A549 (cell line): ENCODE results near the gene POLE2. TPM values are rescaled to one million over a fixed set of nuclear protein-coding genes. Genes with fewer than 3 reads are reported as not detected.

Experiments
- ATAC-seq, 2 experiments: fragments of 200-7000 bp in 1 of 2; fragments of >200 bp in 1 of 2; cut with Nextera tagmentation in 1 of 2; cut with Tn5 transposase in 1 of 2; 3 replicates each; pipeline versions ENCODE4 v1.8.0 to v1.9.1; 2018 to 2020; ENCODE audit warnings: mild to moderate bottlenecking in 1 of 2, moderate library complexity in 1 of 2
- CTCF ChIA-PET: fragments of 300-600 bp; sonication (Branson Sonifier 250); formaldehyde crosslinking; extraction: SDS; loops from one replicate; lab custom pipeline; 2021; ENCODE audit warnings: antibody characterized with exemption, inconsistent platforms; lab: Yijun Ruan, JAX
- POLR2A ChIA-PET: fragments of 350-600 bp; formaldehyde crosslinking; extraction: SDS; loops from one replicate; lab custom pipeline; 2021; ENCODE audit warnings: antibody characterized with exemption, inconsistent platforms; lab: Yijun Ruan, JAX
- DNase-seq, 2 experiments: peaks; one replicate each; pipeline versions ENCODE4 v3.0.0 to v3.0.0-alpha.2; 2011 to 2016; ENCODE audit warnings: low read depth in 1 of 2, low spot score in 1 of 2
- FAIRE-seq: peaks from 2 replicates; lab custom pipeline; 2011; peaks lifted over from hg19 to GRCh38; lab: Jason Lieb, UNC
- H3K27ac ChIP-seq, 2 experiments: fragments of >200 bp; sonication (Bioruptor Twin); formaldehyde crosslinking; 3 replicates each; pipeline ENCODE4 v1.5.1; 2016 to 2017
- H3K4me1 ChIP-seq: fragments of >200 bp; sonication (Bioruptor Twin); formaldehyde crosslinking; 3 replicates; pipeline ENCODE4 v1.6.1; 2016
- H3K4me2 ChIP-seq: fragments of >200 bp; sonication (Bioruptor Twin); formaldehyde crosslinking; 3 replicates; pipeline ENCODE4 v1.6.1; 2016
- H3K4me3 ChIP-seq: fragments of >200 bp; sonication (Bioruptor Twin); formaldehyde crosslinking; 3 replicates; pipeline ENCODE4 v1.5.1; 2016
- H3K9me3 ChIP-seq: fragments of >200 bp; sonication (Bioruptor Twin); formaldehyde crosslinking; 3 replicates; pipeline ENCODE4 v1.6.1; 2016
- CBX2 ChIP-seq: fragments of 200-600 bp; sonication (generic); IDR thresholded peaks from 2 replicates; pipeline ENCODE4 v1.6.1; 2016; ENCODE audit warnings: low read depth, mild to moderate bottlenecking, borderline replicate concordance
- CBX8 ChIP-seq: fragments of 200-600 bp; sonication (generic); IDR thresholded peaks from 2 replicates; pipeline ENCODE4 v1.6.1; 2016
- CEBPB ChIP-seq, 2 experiments: fragments of >200 bp in 1 of 2; sonication (Bioruptor Twin) in 1 of 2; formaldehyde crosslinking in 1 of 2; IDR thresholded peaks; 2 replicates each; pipeline ENCODE4 v1.6.1; 2012 to 2016
- CHD2 ChIP-seq: fragments of 150-350 bp; IDR thresholded peaks from 2 replicates; pipeline ENCODE4 v1.6.1; 2014; ENCODE audit warnings: low read length; ENCODE audit not compliant: partially characterized antibody
- CHD4 ChIP-seq: fragments of 200-600 bp; sonication (generic); IDR thresholded peaks from 2 replicates; pipeline ENCODE4 v1.6.1; 2016; ENCODE audit warnings: antibody characterized with exemption, mild to moderate bottlenecking, borderline replicate concordance
- EHMT2 ChIP-seq: fragments of 200-600 bp; sonication (generic); IDR thresholded peaks from 2 replicates; pipeline ENCODE4 v1.6.1; 2016; ENCODE audit warnings: antibody characterized with exemption, low read depth, mild to moderate bottlenecking, moderate library complexity
- ESRRA ChIP-seq: fragments of 150-350 bp; IDR thresholded peaks from 2 replicates; pipeline ENCODE4 v1.6.1; 2014; ENCODE audit warnings: mild to moderate bottlenecking, low read length, borderline replicate concordance
- FOSB ChIP-seq: fragments of 250-450 bp; sonication (Bioruptor Pico); IDR thresholded peaks from 2 replicates; pipeline ENCODE4 v1.5.0; 2020; ENCODE audit warnings: mild to moderate bottlenecking, moderate library complexity
- FOXS1 ChIP-seq: fragments of 250-450 bp; sonication (Bioruptor Pico); IDR thresholded peaks from 2 replicates; pipeline ENCODE4 v1.5.0; 2020; ENCODE audit warnings: mild to moderate bottlenecking, moderate library complexity
- GATA3 ChIP-seq: IDR thresholded peaks from 2 replicates; pipeline ENCODE4 v1.6.1; 2012; ENCODE audit warnings: borderline replicate concordance
- HDAC2 ChIP-seq: fragments of 200-600 bp; sonication (generic); IDR thresholded peaks from 2 replicates; pipeline ENCODE4 v1.6.1; 2016
- HOXB13 ChIP-seq: fragments of 250-450 bp; sonication (Bioruptor Pico); IDR thresholded peaks from 2 replicates; pipeline ENCODE4 v1.5.0; 2020; ENCODE audit warnings: low read depth, mild to moderate bottlenecking, moderate library complexity
- JUN ChIP-seq, 2 experiments: fragments of >200 bp; sonication (Bioruptor Twin); formaldehyde crosslinking; IDR thresholded peaks; 2 replicates in 1 of 2; 3 replicates in 1 of 2; pipeline ENCODE4 v1.6.1; 2016 to 2017
- JUNB ChIP-seq: fragments of >200 bp; sonication (Bioruptor Twin); formaldehyde crosslinking; IDR thresholded peaks from 2 replicates; pipeline ENCODE4 v1.6.1; 2016
- KDM1A ChIP-seq: fragments of 200-600 bp; sonication (generic); IDR thresholded peaks from 2 replicates; pipeline ENCODE4 v1.6.1; 2016; ENCODE audit warnings: low read depth, mild to moderate bottlenecking
- MAZ ChIP-seq: fragments of 150-350 bp; IDR thresholded peaks from 2 replicates; pipeline ENCODE4 v1.6.1; 2014; ENCODE audit warnings: antibody characterized with exemption, low read depth, low read length, borderline replicate concordance
- PHF8 ChIP-seq: fragments of 200-600 bp; sonication (generic); IDR thresholded peaks from 2 replicates; pipeline ENCODE4 v1.6.1; 2016; ENCODE audit warnings: low read depth, mild to moderate bottlenecking, antibody characterized with exemption, moderate library complexity, borderline replicate concordance
- POLR2A ChIP-seq: IDR thresholded peaks from 2 replicates; pipeline ENCODE4 v1.6.1; 2012; ENCODE audit warnings: mild to moderate bottlenecking, low read length
- RFX5 ChIP-seq: fragments of 450-650 bp; IDR thresholded peaks from 2 replicates; pipeline ENCODE4 v1.7.1; 2014; ENCODE audit warnings: antibody characterized with exemption, mild to moderate bottlenecking, moderate library complexity
- SREBF2 ChIP-seq: fragments of 450-650 bp; IDR thresholded peaks from 2 replicates; pipeline ENCODE4 v1.6.1; 2014; ENCODE audit warnings: mild to moderate bottlenecking, moderate library complexity
- ZFP36 ChIP-seq: fragments of 450-650 bp; IDR thresholded peaks from 2 replicates; pipeline ENCODE4 v1.6.1; 2014; ENCODE audit warnings: borderline replicate concordance; ENCODE audit not compliant: partially characterized antibody
- WGBS: methylation state at CpG from one replicate; pipeline ENCODE4 v1.1.6; 2017; ENCODE audit errors: missing lambda C conversion rate; 5-methylcytosine and 5-hydroxymethylcytosine counted together
- polyA plus RNA-seq, 4 experiments: library from polyadenylated mRNA; depleted of rRNA in 3 of 4; stranded (reverse); fragments of >200 nt; fragmentation: RNase III in 1 of 4; extraction: RNeasy Plus Mini Kit Qiagen cat#74134 plus additional on column Dnase treatment in 1 of 4; gene quantifications; 2 replicates in 3 of 4; 3 replicates in 1 of 4; pipeline ENCODE4 v1.2.3, GENCODE V29; 2011 to 2017
- TF ChIP-seq, protein P1 (sequence below): fragments of 250-450 bp; sonication (Bioruptor Pico); IDR thresholded peaks from 2 replicates; pipeline ENCODE4 v1.5.0; 2021; ENCODE audit warnings: mild to moderate bottlenecking, moderate library complexity, borderline replicate concordance
- TF ChIP-seq, protein P2 (sequence below): fragments of >200 bp; sonication (Bioruptor Twin); formaldehyde crosslinking; IDR thresholded peaks from 3 replicates; pipeline ENCODE4 v1.6.1; 2016
- TF ChIP-seq, protein P3 (sequence below): IDR thresholded peaks from 2 replicates; pipeline ENCODE4 v1.6.1; 2012; ENCODE audit warnings: low read depth, borderline replicate concordance
- TF ChIP-seq, protein P4 (sequence below): IDR thresholded peaks from 2 replicates; pipeline ENCODE4 v1.6.1; 2012
- TF ChIP-seq, protein P5 (sequence below): fragments of >200 bp; sonication (Bioruptor Twin); formaldehyde crosslinking; IDR thresholded peaks from 2 replicates; pipeline ENCODE4 v1.6.1; 2016
- TF ChIP-seq, protein P6 (sequence below): IDR thresholded peaks from 2 replicates; pipeline ENCODE4 v1.6.1; 2012
- TF ChIP-seq, protein P7 (sequence below): fragments of 150-350 bp; IDR thresholded peaks from 2 replicates; pipeline ENCODE4 v1.6.1; 2014; ENCODE audit warnings: low read depth, mild to moderate bottlenecking, low read length

Gene POLE2
- polyA plus RNA-seq, 2 of the 4 experiments (the other 2 are of a cell fraction), result 20.2 to 28.1 TPM

DNA sequence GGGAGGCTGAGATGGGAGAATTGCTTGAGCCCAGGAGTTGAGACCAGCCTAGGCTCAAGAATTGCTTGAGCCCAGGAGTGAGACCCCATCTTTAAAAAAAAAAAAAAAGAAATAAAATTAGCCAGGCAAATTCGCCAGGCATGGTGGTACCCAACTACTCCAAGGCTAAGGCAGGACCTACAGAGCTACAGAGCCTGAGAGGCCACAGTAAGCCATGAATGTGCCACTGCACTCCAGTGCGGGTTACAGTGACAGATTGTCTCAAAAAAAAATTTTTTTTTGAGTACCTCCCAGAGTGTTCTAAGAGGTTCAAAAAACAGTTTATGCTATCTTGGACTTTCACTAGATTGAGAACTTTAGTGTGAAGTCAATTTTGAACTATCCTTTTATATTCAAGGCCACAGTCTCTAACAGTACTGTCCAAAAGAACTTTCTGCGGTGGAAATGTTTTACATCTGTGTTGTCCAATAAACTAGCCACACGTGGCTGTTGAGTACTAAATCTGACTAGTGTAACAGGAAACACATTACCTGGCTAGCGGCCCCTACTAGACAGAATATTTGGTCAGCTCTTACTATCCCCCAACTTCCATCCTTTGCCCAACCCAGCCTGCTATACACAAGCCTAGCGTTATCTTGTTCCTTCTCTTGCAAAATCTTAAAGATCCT, 70.0 kb downstream of the POLE2 start:
- Histone ChIP-seq H3K9me3 (no peaks in the 10 kb centered on the region), H3K27ac (0 out of 6 replicates have a peak overlapping the region, but pooled peaks of 1 of the 2 experiments have one; percentile 11), H3K4me1 (peaks cover 34% of the 10 kb centered on the region), H3K4me2 (peak overlapping the region; percentile 81; the same call in 2 of the 3 replicates), H3K4me3 (no peak overlapping the region)
- ChIA-PET POLR2A (interaction anchor here (1.6 kb wide), 1 partner anchor 16 kb away, joined by 6 read pairs; no protein-coding TSS in a partner anchor), CTCF (interaction anchor here (1.0 to 1.4 kb wide), 3 partner anchors 14 to 31 kb away, joined by 3 to 4 read pairs (median 3); no protein-coding TSS in a partner anchor)
- WGBS, result 96% methylated on average over 6 of the region's 6 CpGs
- DNase-seq (no peak), ATAC-seq (no peak), FAIRE-seq (no peak)
- TF ChIP-seq, protein P1, sequence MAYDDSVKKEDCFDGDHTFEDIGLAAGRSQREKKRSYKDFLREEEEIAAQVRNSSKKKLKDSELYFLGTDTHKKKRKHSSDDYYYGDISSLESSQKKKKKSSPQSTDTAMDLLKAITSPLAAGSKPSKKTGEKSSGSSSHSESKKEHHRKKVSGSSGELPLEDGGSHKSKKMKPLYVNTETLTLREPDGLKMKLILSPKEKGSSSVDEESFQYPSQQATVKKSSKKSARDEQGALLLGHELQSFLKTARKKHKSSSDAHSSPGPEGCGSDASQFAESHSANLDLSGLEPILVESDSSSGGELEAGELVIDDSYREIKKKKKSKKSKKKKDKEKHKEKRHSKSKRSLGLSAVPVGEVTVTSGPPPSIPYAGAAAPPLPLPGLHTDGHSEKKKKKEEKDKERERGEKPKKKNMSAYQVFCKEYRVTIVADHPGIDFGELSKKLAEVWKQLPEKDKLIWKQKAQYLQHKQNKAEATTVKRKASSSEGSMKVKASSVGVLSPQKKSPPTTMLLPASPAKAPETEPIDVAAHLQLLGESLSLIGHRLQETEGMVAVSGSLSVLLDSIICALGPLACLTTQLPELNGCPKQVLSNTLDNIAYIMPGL, result no peak
- TF ChIP-seq ZFP36 (no peak), CEBPB (IDR thresholded peaks at IDR 0.05) (no peak), EHMT2 (no peak), FOXS1 (CRISPR knock-in tag) (no peak), SREBF2 (no peak), CHD4 (no peak), KDM1A (no peak), CBX2 (no peak), POLR2A (no peak), FOSB (no peak), GATA3 (no peak), CHD2 (no peak), JUN (IDR thresholded peaks at IDR 0.05) (no peak)
- TF ChIP-seq, protein P2, sequence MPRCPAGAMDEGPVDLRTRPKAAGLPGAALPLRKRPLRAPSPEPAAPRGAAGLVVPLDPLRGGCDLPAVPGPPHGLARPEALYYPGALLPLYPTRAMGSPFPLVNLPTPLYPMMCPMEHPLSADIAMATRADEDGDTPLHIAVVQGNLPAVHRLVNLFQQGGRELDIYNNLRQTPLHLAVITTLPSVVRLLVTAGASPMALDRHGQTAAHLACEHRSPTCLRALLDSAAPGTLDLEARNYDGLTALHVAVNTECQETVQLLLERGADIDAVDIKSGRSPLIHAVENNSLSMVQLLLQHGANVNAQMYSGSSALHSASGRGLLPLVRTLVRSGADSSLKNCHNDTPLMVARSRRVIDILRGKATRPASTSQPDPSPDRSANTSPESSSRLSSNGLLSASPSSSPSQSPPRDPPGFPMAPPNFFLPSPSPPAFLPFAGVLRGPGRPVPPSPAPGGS, result no peak
- TF ChIP-seq, protein P3, sequence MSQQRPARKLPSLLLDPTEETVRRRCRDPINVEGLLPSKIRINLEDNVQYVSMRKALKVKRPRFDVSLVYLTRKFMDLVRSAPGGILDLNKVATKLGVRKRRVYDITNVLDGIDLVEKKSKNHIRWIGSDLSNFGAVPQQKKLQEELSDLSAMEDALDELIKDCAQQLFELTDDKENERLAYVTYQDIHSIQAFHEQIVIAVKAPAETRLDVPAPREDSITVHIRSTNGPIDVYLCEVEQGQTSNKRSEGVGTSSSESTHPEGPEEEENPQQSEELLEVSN, result no peak
- TF ChIP-seq, protein P4, sequence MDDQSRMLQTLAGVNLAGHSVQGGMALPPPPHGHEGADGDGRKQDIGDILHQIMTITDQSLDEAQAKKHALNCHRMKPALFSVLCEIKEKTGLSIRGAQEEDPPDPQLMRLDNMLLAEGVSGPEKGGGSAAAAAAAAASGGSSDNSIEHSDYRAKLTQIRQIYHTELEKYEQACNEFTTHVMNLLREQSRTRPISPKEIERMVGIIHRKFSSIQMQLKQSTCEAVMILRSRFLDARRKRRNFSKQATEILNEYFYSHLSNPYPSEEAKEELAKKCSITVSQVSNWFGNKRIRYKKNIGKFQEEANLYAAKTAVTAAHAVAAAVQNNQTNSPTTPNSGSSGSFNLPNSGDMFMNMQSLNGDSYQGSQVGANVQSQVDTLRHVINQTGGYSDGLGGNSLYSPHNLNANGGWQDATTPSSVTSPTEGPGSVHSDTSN, result no peak
- TF ChIP-seq, protein P5, sequence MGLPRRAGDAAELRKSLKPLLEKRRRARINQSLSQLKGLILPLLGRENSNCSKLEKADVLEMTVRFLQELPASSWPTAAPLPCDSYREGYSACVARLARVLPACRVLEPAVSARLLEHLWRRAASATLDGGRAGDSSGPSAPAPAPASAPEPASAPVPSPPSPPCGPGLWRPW, result no peak
- TF ChIP-seq, all 56 proteins: peak for 0

DNA sequence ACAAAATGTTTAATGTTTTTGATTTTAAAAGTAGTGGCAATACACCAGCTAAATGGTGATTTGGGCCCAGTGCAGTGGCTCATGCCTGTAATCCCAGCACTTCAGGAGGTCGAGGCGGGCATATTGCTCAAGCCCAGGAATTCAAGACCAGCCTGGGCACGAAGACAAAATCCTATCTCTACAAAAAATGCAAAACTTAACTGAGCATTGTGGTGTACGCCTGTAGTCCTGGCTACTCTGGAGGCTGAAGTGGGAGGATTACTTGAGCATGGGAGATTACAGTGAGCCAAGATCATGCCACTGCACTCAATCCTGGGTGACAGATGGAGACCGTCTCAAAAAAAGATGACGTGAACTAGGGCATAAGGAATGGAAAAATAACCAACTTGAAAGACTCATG, 72.2 kb downstream of the POLE2 start:
- POLR2A ChIA-PET, result no interaction called here
- WGBS, result 89% methylated on average over 6 of the region's 6 CpGs
- ATAC-seq, result no peak
- FAIRE-seq, result no peak
- H3K4me3 ChIP-seq, result no peak overlapping the region
- H3K9me3 ChIP-seq, result no peaks in the 10 kb centered on the region
- H3K27ac ChIP-seq, result no peak overlapping the region
- CTCF ChIA-PET, result interaction anchor here (1.5 kb wide), 2 partner anchors 10 to 19 kb away, joined by 4 to 7 read pairs; partner anchors contain the start of gene DNAAF2
- DNase-seq, result no peak
- H3K4me1 ChIP-seq, result peaks cover 28% of the 10 kb centered on the region
- no peak overlapping the region for H3K4me2 ChIP-seq
- TF ChIP-seq, protein P5, result no peak
- TF ChIP-seq PHF8, result no peak
- no peak for TF ChIP-seq CHD2
- no peak for TF ChIP-seq CBX8
- no peak for TF ChIP-seq JUNB
- no peak for TF ChIP-seq GATA3
- no peak for TF ChIP-seq ESRRA
- TF ChIP-seq, protein P6, sequence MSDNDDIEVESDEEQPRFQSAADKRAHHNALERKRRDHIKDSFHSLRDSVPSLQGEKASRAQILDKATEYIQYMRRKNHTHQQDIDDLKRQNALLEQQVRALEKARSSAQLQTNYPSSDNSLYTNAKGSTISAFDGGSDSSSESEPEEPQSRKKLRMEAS, result no peak
- TF ChIP-seq JUN (IDR thresholded peaks at IDR 0.05), result no peak
- no peak for TF ChIP-seq HOXB13 (CRISPR knock-in tag)
- TF ChIP-seq, protein P7, sequence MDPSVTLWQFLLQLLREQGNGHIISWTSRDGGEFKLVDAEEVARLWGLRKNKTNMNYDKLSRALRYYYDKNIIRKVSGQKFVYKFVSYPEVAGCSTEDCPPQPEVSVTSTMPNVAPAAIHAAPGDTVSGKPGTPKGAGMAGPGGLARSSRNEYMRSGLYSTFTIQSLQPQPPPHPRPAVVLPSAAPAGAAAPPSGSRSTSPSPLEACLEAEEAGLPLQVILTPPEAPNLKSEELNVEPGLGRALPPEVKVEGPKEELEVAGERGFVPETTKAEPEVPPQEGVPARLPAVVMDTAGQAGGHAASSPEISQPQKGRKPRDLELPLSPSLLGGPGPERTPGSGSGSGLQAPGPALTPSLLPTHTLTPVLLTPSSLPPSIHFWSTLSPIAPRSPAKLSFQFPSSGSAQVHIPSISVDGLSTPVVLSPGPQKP, result no peak
- no peak for TF ChIP-seq HDAC2
- no peak for TF ChIP-seq EHMT2
- TF ChIP-seq MAZ, result no peak
- no peak for TF ChIP-seq RFX5
